Ishikawa (cell line): Measurements from ENCODE around the gene PDE12.

Source experiments
- CEBPB ChIP-seq: IDR thresholded peaks from 2 replicates; pipeline ENCODE4 v1.6.1; 2012
- CREB1 ChIP-seq: IDR thresholded peaks from 2 replicates; pipeline ENCODE4 v1.6.1; 2012; ENCODE audit warnings: low read depth
- EGR1 ChIP-seq: IDR thresholded peaks from 2 replicates; pipeline ENCODE4 v1.6.1; 2012
- EP300 ChIP-seq: IDR thresholded peaks from 2 replicates; pipeline ENCODE4 v1.6.1; 2012; ENCODE audit warnings: borderline replicate concordance
- FOXM1 ChIP-seq: IDR thresholded peaks from 2 replicates; pipeline ENCODE4 v1.6.1; 2012; ENCODE audit warnings: low read depth, borderline replicate concordance
- MAX ChIP-seq: IDR thresholded peaks from 2 replicates; pipeline ENCODE4 v1.6.1; 2012
- NFIC ChIP-seq: IDR thresholded peaks from 2 replicates; pipeline ENCODE4 v1.6.1; 2012
- RAD21 ChIP-seq: IDR thresholded peaks from 2 replicates; pipeline ENCODE4 v1.6.1; 2012; ENCODE audit warnings: low read depth
- REST ChIP-seq: IDR thresholded peaks from 2 replicates; pipeline ENCODE4 v1.6.1; 2012; ENCODE audit warnings: low read depth, mild to moderate bottlenecking
- TAF1 ChIP-seq: IDR thresholded peaks from 2 replicates; pipeline ENCODE4 v1.6.1; 2012; ENCODE audit warnings: low read depth, mild to moderate bottlenecking
- TCF12 ChIP-seq: IDR thresholded peaks from 2 replicates; pipeline ENCODE4 v1.6.1; 2012; ENCODE audit warnings: low read depth
- TEAD4 ChIP-seq: IDR thresholded peaks from 2 replicates; pipeline ENCODE4 v1.6.1; 2012
- USF1 ChIP-seq: IDR thresholded peaks from 2 replicates; pipeline ENCODE4 v1.6.1; 2012
- YY1 ChIP-seq: IDR thresholded peaks from 2 replicates; pipeline ENCODE4 v1.6.1; 2012; ENCODE audit warnings: low read depth
- ZBTB7A ChIP-seq: IDR thresholded peaks from 2 replicates; pipeline ENCODE4 v1.6.1; 2012; ENCODE audit warnings: low read depth

PDE12 gene

GRCh38 chr3:57555738-57556458 lies at the start of gene PDE12:
TSS of gene PDE12 (plus strand) at chr3:57556274. CDS start at chr3:57556380, 106 bp downstream.
- peak; percentile 40; the same call in 1 of the 2 replicates for TF ChIP-seq NFIC
- TF ChIP-seq CEBPB, result no peak
- peak; percentile 67; the same call in 1 of the 2 replicates for TF ChIP-seq TCF12
- peak; percentile 97 for TF ChIP-seq USF1
- TF ChIP-seq TEAD4, result peak; percentile 69
- TF ChIP-seq YY1, result peak; percentile 63
- TF ChIP-seq RAD21, result no peak
- TF ChIP-seq CREB1, result peak; percentile 66
- TF ChIP-seq REST, result peak; percentile 18; the same call in 1 of the 2 replicates
- TF ChIP-seq EGR1, result peak; percentile 87
- no peak for TF ChIP-seq ZBTB7A
- TF ChIP-seq FOXM1, result peak; percentile 64; the same call in 1 of the 2 replicates
- TF ChIP-seq MAX, result peak; percentile 99
- TF ChIP-seq EP300, result peak; percentile 80
- peak; percentile 86 for TF ChIP-seq TAF1

- TF ChIP-seq YY1, result no peak
- no peak for TF ChIP-seq USF1
- TF ChIP-seq TAF1, result no peak
- TF ChIP-seq FOXM1, result no peak
- no peak for TF ChIP-seq CREB1
- no peak for TF ChIP-seq ZBTB7A
- TF ChIP-seq RAD21, result no peak
- no peak for TF ChIP-seq TCF12
- TF ChIP-seq TEAD4, result no peak
- no peak for TF ChIP-seq EP300
- TF ChIP-seq REST, result no peak
- no peak for TF ChIP-seq EGR1
- TF ChIP-seq NFIC, result no peak
- TF ChIP-seq MAX, result no peak
- no peak for TF ChIP-seq CEBPB
These were observed 43.9 kb upstream of the PDE12 start for GRCh38 chr3:57512166-57512565.

- TF ChIP-seq CREB1 (no peak), CEBPB (no peak), TAF1 (no peak), TCF12 (no peak), REST (no peak), FOXM1 (no peak), YY1 (no peak), RAD21 (no peak), ZBTB7A (no peak), MAX (no peak), USF1 (no peak), NFIC (no peak), TEAD4 (no peak), EGR1 (no peak), EP300 (no peak)
These were observed 37.7 kb upstream of the PDE12 start for GRCh38 chr3:57518276-57518915.
